PC-3 (cell line): ENCODE results near the gene STAM. TPM values are rescaled to one million over a fixed set of nuclear protein-coding genes. Genes with fewer than 3 reads are reported as not detected.

Experiments
- total RNA-seq: library from RNA; depleted of rRNA; stranded (reverse); fragments of >200 nt; gene quantifications from 2 replicates; pipeline ENCODE4 v1.2.3, GENCODE V29; 2014; rRNA removed

The STAM gene
- total RNA-seq, 1 experiment from 2014 or later, result 7.8 TPM

Other genes with a start within 250 kb of the STAM start
- gene ST8SIA6, start 189.6 kb upstream of the STAM start, total RNA-seq, result not detected in 2 replicates
- 14.9 and 15.3 TPM in 2 replicates for gene HACD1, start 26.8 kb upstream of the STAM start, total RNA-seq
- gene TMEM236, start 108.0 kb downstream of the STAM start, total RNA-seq, result 0.04 TPM in 1 of 2 replicates, not detected in the other
- gene MRC1, start 165.2 kb downstream of the STAM start, total RNA-seq, result not detected in 2 replicates